ENCODE data around the gene ZFP36L1.
"Not testable (repeated sequence)": the region's sequence is repeated elsewhere in the genome, so short reads cannot be mapped to it uniquely, and the experiment has no call there.

ZFP36L1 gene

DNA sequence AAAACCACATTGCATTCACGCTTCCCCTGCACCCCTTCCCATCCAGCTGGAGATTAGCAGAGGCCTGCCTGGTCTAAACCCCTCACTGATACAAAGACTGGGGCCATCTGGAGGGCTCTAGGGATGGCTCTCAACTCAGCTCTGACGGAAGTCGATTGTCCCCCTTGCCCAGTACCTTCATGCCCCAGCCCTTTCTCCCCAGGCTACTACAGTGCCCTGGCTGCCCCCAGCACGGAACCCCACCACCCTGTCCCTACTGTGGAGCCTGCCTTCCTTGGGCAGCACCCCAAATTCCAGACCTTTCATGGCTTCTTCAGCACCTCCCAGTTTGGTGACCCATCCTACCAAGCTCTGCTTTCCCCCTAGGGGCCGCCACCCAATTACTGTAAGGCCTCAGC lies 25.6 kb downstream of the ZFP36L1 start:
- Histone ChIP-seq H3K4me3 (ENCODE audit: low read depth, low read length, poor library complexity, severe bottlenecking) (no peak overlapping the region), H3K27ac (ENCODE audit: low read depth, low read length, poor library complexity, severe bottlenecking) (no peak overlapping the region)
- TF ChIP-seq EZH2 (IDR thresholded peaks at IDR 0.05; ENCODE audit: borderline replicate concordance, low read length): no peak
- TF ChIP-seq, protein P1, sequence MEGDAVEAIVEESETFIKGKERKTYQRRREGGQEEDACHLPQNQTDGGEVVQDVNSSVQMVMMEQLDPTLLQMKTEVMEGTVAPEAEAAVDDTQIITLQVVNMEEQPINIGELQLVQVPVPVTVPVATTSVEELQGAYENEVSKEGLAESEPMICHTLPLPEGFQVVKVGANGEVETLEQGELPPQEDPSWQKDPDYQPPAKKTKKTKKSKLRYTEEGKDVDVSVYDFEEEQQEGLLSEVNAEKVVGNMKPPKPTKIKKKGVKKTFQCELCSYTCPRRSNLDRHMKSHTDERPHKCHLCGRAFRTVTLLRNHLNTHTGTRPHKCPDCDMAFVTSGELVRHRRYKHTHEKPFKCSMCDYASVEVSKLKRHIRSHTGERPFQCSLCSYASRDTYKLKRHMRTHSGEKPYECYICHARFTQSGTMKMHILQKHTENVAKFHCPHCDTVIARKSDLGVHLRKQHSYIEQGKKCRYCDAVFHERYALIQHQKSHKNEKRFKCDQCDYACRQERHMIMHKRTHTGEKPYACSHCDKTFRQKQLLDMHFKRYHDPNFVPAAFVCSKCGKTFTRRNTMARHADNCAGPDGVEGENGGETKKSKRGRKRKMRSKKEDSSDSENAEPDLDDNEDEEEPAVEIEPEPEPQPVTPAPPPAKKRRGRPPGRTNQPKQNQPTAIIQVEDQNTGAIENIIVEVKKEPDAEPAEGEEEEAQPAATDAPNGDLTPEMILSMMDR (IDR thresholded peaks at IDR 0.05; ENCODE audit: low read length): no peak

DNA sequence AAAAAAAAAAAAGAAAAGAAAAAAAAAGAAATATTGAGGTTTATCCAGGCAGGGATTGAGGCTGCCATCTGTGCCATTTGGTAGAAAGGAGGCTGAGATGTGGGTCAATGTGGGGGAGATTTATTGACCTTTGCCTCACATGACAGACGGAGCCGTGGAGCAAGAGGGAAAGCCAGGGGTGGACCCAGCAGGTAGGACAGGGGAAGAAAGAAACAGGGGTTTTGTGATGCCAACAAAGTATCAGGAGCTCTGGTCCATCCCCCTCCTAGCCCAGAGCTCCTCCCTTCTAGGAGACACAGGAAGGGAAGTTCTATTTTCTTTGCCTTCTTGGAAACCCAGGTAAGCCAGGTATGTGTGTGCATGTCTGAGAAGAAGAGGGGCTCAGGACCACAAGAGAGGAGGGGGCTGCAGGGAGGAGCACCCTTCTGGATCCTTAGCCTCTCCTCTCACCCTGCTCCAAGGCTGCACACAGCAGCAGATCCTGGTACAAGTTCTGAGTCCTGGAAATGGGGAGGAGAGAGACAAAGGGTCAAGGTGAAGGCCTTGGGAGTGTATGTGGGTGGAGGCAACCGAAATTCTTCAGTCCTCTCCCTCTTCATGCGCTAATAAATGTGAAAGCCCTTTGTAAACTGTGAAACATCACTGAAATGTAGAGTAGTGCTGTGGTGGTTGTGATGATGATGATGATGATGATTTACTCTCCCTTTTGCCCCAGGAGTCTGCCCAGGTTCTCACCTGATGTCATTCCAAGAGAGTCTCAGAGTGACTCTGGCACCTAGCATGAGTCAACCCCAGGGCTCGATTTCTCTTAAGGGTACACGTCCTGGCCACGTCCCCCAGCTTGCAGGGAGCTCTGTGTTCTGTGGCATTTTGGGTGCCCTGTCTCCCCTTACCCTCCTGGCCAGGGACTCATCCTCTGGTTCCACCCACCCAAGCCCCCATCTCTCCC lies 26.3 kb downstream of the ZFP36L1 start:
- H3K4me3 ChIP-seq (ENCODE audit: low read depth, low read length, poor library complexity, severe bottlenecking): no peak overlapping the region
- peaks cover 10% of the 10 kb centered on the region for H3K27me3 ChIP-seq (ENCODE audit: insufficient read depth, low read length)
- H2AFZ ChIP-seq (ENCODE audit: low read length): no peak overlapping the region
- H3K79me2 ChIP-seq (ENCODE audit: insufficient read depth, low read length): no peaks in the 10 kb centered on the region
- H3F3A ChIP-seq (ENCODE audit: insufficient read depth, low read length): no peaks in the 10 kb centered on the region
- H3K4me1 ChIP-seq (ENCODE audit: insufficient read depth, low read length, severe bottlenecking): no peaks in the 10 kb centered on the region
- TF ChIP-seq, protein P1 (IDR thresholded peaks at IDR 0.05; ENCODE audit: low read length): no peak
- no peak for TF ChIP-seq EZH2 (IDR thresholded peaks at IDR 0.05; ENCODE audit: borderline replicate concordance, low read length)
- no peak overlapping the region for H3K27ac ChIP-seq (ENCODE audit: low read depth, low read length, poor library complexity, severe bottlenecking)
- no peaks in the 10 kb centered on the region for H3K9me2 ChIP-seq (ENCODE audit: low read depth, low read length)
- H4K20me1 ChIP-seq (ENCODE audit: insufficient read depth, low read length): no peaks in the 10 kb centered on the region
- no peaks in the 10 kb centered on the region for H3K9me3 ChIP-seq (ENCODE audit: low read length)
- H3K9ac ChIP-seq (ENCODE audit: low read length): no peak overlapping the region
- H3K36me3 ChIP-seq (ENCODE audit: insufficient read depth, low read length): no peaks in the 10 kb centered on the region
- no peak overlapping the region for H3K4me2 ChIP-seq (ENCODE audit: low read length)

More for the DNA sequence above, 25.6 kb downstream of the ZFP36L1 start:
- no peaks in the 10 kb centered on the region for H3K4me1 ChIP-seq (ENCODE audit: insufficient read depth, low read length, severe bottlenecking)
- H3K9me3 ChIP-seq (ENCODE audit: low read length): no peaks in the 10 kb centered on the region
- H3F3A ChIP-seq (ENCODE audit: insufficient read depth, low read length): no peaks in the 10 kb centered on the region
- no peaks in the 10 kb centered on the region for H4K20me1 ChIP-seq (ENCODE audit: insufficient read depth, low read length)
- H3K4me2 ChIP-seq (ENCODE audit: low read length): no peak overlapping the region
- no peaks in the 10 kb centered on the region for H3K36me3 ChIP-seq (ENCODE audit: insufficient read depth, low read length)
- no peaks in the 10 kb centered on the region for H3K9me2 ChIP-seq (ENCODE audit: low read depth, low read length)
- H3K79me2 ChIP-seq (ENCODE audit: insufficient read depth, low read length): no peaks in the 10 kb centered on the region
- no peak overlapping the region for H3K9ac ChIP-seq (ENCODE audit: low read length)
- H3K27me3 ChIP-seq (ENCODE audit: insufficient read depth, low read length): peaks cover 10% of the 10 kb centered on the region
- H2AFZ ChIP-seq (ENCODE audit: low read length): no peak overlapping the region

DNA sequence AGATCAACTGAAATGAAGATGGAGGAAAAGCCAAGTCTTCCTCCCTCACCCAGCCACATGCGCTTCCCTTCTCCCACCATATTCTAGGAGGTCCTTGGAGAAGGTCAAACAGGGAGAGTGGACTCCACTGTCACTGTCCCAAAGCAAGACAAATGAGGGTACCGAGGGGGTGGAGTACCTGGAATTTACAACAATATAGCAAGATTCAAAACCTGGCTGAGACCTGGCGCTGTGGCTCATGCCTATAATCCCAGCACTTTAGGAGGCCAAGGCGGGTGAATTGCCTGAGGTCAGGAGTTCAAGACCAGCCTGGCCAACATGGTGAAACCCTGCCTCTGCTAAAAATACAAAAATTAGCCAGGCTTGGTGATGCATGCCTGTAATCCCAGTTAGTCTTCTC lies 29.0 kb downstream of the ZFP36L1 start:
- H3K27me3 ChIP-seq (ENCODE audit: insufficient read depth, low read length): peaks cover 10% of the 10 kb centered on the region
- not testable (repeated sequence) for H4K20me1 ChIP-seq (ENCODE audit: insufficient read depth, low read length); H3F3A ChIP-seq (ENCODE audit: insufficient read depth, low read length); H3K79me2 ChIP-seq (ENCODE audit: insufficient read depth, low read length); H3K4me2 ChIP-seq (ENCODE audit: low read length); H3K9ac ChIP-seq (ENCODE audit: low read length); H3K9me3 ChIP-seq (ENCODE audit: low read length); H3K4me1 ChIP-seq (ENCODE audit: insufficient read depth, low read length, severe bottlenecking); H3K27ac ChIP-seq (ENCODE audit: low read depth, low read length, poor library complexity, severe bottlenecking); H2AFZ ChIP-seq (ENCODE audit: low read length); H3K4me3 ChIP-seq (ENCODE audit: low read depth, low read length, poor library complexity, severe bottlenecking); H3K36me3 ChIP-seq (ENCODE audit: insufficient read depth, low read length); H3K9me2 ChIP-seq (ENCODE audit: low read depth, low read length)

All from OCI-LY1 (cell line).